Measurements from ENCODE around the gene DPM2. TPM values are rescaled to one million over a fixed set of nuclear protein-coding genes. Genes with fewer than 3 reads are reported as not detected.

The DPM2 gene
- total and polyA plus RNA-seq, 4 donors = 20.5 to 51.3 (median 50.9) TPM

DNA sequence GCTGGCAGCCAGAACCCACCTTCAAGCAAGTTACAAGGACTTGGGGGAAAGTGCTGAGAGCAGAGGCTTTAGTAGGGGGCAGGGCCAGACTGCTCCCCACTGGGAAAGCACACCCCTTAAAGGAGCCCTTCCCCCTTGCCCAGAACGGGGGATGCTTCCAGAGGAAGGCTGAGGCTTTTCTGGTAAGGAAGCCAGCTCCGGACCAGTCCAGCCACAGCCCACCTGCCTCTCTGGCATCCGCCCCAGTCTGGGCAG, 4.2 kb upstream of the DPM2 start:
- DNase-seq = peak in 2 of 3 donors; percentile 70 to 82
- H3K4me3 ChIP-seq = no peak overlapping the region
- no peaks in the 10 kb centered on the region for H3K9me3 ChIP-seq (ENCODE audit: control insufficient read depth in 4 of 4, insufficient read depth in 3 of 4, low read length in 3 of 4)
- WGBS, 2 donors = 61 to 63% methylated on average over 3 of the region's 3 CpGs
- TF ChIP-seq, protein P1, sequence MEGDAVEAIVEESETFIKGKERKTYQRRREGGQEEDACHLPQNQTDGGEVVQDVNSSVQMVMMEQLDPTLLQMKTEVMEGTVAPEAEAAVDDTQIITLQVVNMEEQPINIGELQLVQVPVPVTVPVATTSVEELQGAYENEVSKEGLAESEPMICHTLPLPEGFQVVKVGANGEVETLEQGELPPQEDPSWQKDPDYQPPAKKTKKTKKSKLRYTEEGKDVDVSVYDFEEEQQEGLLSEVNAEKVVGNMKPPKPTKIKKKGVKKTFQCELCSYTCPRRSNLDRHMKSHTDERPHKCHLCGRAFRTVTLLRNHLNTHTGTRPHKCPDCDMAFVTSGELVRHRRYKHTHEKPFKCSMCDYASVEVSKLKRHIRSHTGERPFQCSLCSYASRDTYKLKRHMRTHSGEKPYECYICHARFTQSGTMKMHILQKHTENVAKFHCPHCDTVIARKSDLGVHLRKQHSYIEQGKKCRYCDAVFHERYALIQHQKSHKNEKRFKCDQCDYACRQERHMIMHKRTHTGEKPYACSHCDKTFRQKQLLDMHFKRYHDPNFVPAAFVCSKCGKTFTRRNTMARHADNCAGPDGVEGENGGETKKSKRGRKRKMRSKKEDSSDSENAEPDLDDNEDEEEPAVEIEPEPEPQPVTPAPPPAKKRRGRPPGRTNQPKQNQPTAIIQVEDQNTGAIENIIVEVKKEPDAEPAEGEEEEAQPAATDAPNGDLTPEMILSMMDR (IDR thresholded peaks at IDR 0.05; ENCODE audit: control extremely low read depth, extremely low read depth) = no peak
- peaks cover 0 to 34% (median 5%) of the 10 kb centered on the region in 5 donors for H3K4me1 ChIP-seq (ENCODE audit: control insufficient read depth in 5 of 5, insufficient read depth in 5 of 5, low read length in 5 of 5)
- peaks cover 0 to 34% (median 15%) of the 10 kb centered on the region in 4 donors for H3K36me3 ChIP-seq (ENCODE audit: control insufficient read depth in 4 of 4, insufficient read depth in 4 of 4, low read length in 4 of 4)
- no peak overlapping the region for H3K27ac ChIP-seq (ENCODE audit: low read depth in 1 of 2, low read length in 1 of 2)
- H3K27me3 ChIP-seq (ENCODE audit: control insufficient read depth in 3 of 3, insufficient read depth in 3 of 3, low read length in 2 of 3) = no peaks in the 10 kb centered on the region
- H3K9ac ChIP-seq (ENCODE audit: insufficient read depth in 1 of 2, low read length in 2 of 2) = no peak overlapping the region
- ATAC-seq (ENCODE audit: insufficient read depth, low FRiP score) = no peak

DNA sequence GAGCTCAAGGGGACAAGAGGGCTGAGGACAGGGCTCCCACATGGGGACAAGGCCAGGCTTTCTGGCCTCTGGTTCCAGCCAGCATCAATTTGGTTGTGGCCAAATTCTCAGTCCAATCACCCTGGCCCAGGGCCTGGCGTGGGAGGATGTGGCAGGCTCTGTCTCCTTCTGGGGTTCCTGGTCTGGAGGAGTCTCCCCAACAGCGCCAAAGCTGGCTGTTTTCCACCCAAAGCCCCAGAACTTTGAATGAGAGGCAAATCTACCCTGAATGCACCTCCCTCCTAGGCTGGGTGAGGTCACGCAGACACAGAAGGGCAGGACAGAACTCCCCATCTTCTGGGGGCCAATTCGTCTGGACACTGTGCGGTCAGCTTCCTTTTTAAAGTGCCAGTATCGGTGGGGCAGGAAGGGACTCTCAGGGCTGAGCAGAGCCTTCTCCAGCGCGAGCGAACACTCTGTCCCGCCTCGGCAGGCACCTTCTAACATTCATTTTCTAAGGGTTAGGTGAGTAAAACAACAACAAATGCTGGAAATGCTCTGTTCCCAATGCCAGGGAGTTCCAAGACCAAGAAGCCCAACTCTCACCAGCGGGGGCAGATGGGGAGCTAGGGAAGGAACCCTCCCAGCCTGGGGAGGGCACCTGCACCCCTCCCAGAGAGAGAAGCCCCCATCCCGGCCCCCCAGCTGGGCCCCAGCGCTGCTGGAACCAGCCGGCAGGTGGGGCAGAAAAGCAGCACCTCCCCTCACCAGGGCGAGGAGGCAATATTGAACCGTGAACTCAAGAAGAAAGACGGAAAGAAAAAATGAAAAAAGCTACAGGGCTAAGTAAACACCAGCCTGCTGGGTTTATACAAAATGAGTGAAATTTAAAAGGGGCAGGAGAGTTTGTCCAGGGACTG, 3.7 kb upstream of the DPM2 start:
- ATAC-seq (ENCODE audit: insufficient read depth, low FRiP score) = no peak
- Histone ChIP-seq H3K27me3 (ENCODE audit: control insufficient read depth in 3 of 3, insufficient read depth in 3 of 3, low read length in 2 of 3) (no peaks in the 10 kb centered on the region), H3K27ac (ENCODE audit: low read depth in 1 of 2, low read length in 1 of 2) (no peak overlapping the region), H3K9ac (ENCODE audit: insufficient read depth in 1 of 2, low read length in 2 of 2) (no peak overlapping the region), H3K36me3 (ENCODE audit: control insufficient read depth in 4 of 4, insufficient read depth in 4 of 4, low read length in 4 of 4) (peaks cover 0 to 28% (median 15%) of the 10 kb centered on the region in 4 donors), H3K9me3 (ENCODE audit: control insufficient read depth in 4 of 4, insufficient read depth in 3 of 4, low read length in 3 of 4) (no peaks in the 10 kb centered on the region), H3K4me3 (no peak overlapping the region), H3K4me1 (ENCODE audit: control insufficient read depth in 5 of 5, insufficient read depth in 5 of 5, low read length in 5 of 5) (peaks cover 2 to 34% (median 8%) of the 10 kb centered on the region in 5 donors)
- WGBS, 2 donors = 72 to 84% methylated on average over 18 of the region's 18 CpGs
- TF ChIP-seq, protein P1 (IDR thresholded peaks at IDR 0.05; ENCODE audit: control extremely low read depth, extremely low read depth) = no peak
- DNase-seq = peak in 1 of 3 donors; percentile 57

DNA sequence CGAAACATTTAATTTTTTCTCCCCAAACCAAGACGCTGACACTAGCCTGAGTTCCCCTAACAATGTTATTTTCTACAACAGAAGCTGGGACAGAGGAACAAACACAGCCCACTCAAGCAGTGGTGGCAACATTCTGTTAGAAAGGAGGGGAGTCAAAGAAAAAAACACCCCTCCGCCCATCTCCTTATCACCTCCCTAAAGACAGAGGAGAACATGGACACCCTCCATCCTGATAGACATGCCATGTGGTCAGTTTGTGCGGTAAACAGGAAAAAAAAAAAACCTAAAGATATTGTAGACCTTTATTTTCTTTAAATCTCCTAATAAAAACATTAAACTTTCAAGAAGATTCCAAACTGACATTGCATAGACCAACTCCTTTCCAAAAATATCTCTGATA, 2.9 kb upstream of the DPM2 start:
- DNase-seq (no peak), ATAC-seq (ENCODE audit: insufficient read depth, low FRiP score) (no peak)
- H3K9me3 ChIP-seq (ENCODE audit: control insufficient read depth in 4 of 4, insufficient read depth in 3 of 4, low read length in 3 of 4) = no peaks in the 10 kb centered on the region
- peaks cover 2 to 36% (median 10%) of the 10 kb centered on the region in 5 donors for H3K4me1 ChIP-seq (ENCODE audit: control insufficient read depth in 5 of 5, insufficient read depth in 5 of 5, low read length in 5 of 5)
- TF ChIP-seq, protein P1 (IDR thresholded peaks at IDR 0.05; ENCODE audit: control extremely low read depth, extremely low read depth) = no peak
- peak overlapping the region in 1 of 2 donors; percentile 21 for H3K9ac ChIP-seq (ENCODE audit: insufficient read depth in 1 of 2, low read length in 2 of 2)
- WGBS, 2 donors = 96 to 99% methylated on average over 4 of the region's 4 CpGs
- H3K4me3 ChIP-seq = no peak overlapping the region
- no peaks in the 10 kb centered on the region for H3K27me3 ChIP-seq (ENCODE audit: control insufficient read depth in 3 of 3, insufficient read depth in 3 of 3, low read length in 2 of 3)
- H3K27ac ChIP-seq (ENCODE audit: low read depth in 1 of 2, low read length in 1 of 2) = no peak overlapping the region
- peaks cover 0 to 26% (median 15%) of the 10 kb centered on the region in 4 donors for H3K36me3 ChIP-seq (ENCODE audit: control insufficient read depth in 4 of 4, insufficient read depth in 4 of 4, low read length in 4 of 4)
